Smooth muscle cell (in vitro differentiated cells): ENCODE results near the gene MYO5A. TPM values are rescaled to one million over a fixed set of nuclear protein-coding genes. Genes with fewer than 3 reads are reported as not detected.
"Not testable (repeated sequence)": the region's sequence is repeated elsewhere in the genome, so short reads cannot be mapped to it uniquely, and the experiment has no call there.

ENCODE experiments used
- DNase-seq: peaks from one replicate; lab custom pipeline; 2025; ENCODE audit not compliant: unreplicated experiment; lab: John Stamatoyannopoulos, UW
- H2AFZ ChIP-seq: fragments of 200-600 bp; sonication (generic); 2 replicates; pipeline ENCODE4 v1.6.0; 2016; ENCODE audit warnings: antibody characterized with exemption, low read depth, mild to moderate bottlenecking
- H3F3A ChIP-seq: fragments of 200-600 bp; sonication (generic); 2 replicates; pipeline ENCODE4 v1.6.0; 2017; ENCODE audit warnings: antibody characterized with exemption, low read depth
- H3K27ac ChIP-seq: fragments of 200-600 bp; sonication (generic); 2 replicates; pipeline ENCODE4 v1.5.1; 2016; ENCODE audit warnings: low read depth, mild to moderate bottlenecking
- H3K27me3 ChIP-seq: fragments of 200-600 bp; sonication (generic); 2 replicates; pipeline ENCODE4 v1.6.1; 2016; ENCODE audit warnings: low read depth, mild to moderate bottlenecking
- H3K36me3 ChIP-seq: fragments of 200-600 bp; sonication (generic); 2 replicates; pipeline ENCODE4 v1.5.1; 2016; ENCODE audit warnings: low read depth
- H3K4me1 ChIP-seq: fragments of 200-600 bp; sonication (generic); 2 replicates; pipeline ENCODE4 v1.5.1; 2016; ENCODE audit warnings: low read depth
- H3K4me2 ChIP-seq: fragments of 200-600 bp; sonication (generic); 2 replicates; pipeline ENCODE4 v1.6.0; 2016; ENCODE audit warnings: mild to moderate bottlenecking
- H3K4me3 ChIP-seq: fragments of 200-600 bp; sonication (generic); 2 replicates; pipeline ENCODE4 v1.5.1; 2016; ENCODE audit warnings: mild to moderate bottlenecking
- H3K79me2 ChIP-seq: fragments of 200-600 bp; sonication (generic); 2 replicates; pipeline ENCODE4 v1.6.0; 2016; ENCODE audit warnings: low read depth, mild to moderate bottlenecking
- H3K9ac ChIP-seq: fragments of 200-600 bp; sonication (generic); 2 replicates; pipeline ENCODE4 v1.6.0; 2016; ENCODE audit warnings: low read depth
- H3K9me3 ChIP-seq: fragments of 200-600 bp; sonication (generic); replicated peaks from 2 replicates; pipeline ENCODE4 v1.5.1; 2016; ENCODE audit warnings: low read depth
- H4K20me1 ChIP-seq: fragments of 200-600 bp; sonication (generic); 2 replicates; pipeline ENCODE4 v1.6.0; 2016; ENCODE audit warnings: low read depth
- WGBS: methylation state at CpG from one replicate; pipeline ENCODE4 v1.1.7; 2016; ENCODE audit warnings: low lambda C conversion rate; 5-methylcytosine and 5-hydroxymethylcytosine counted together
- polyA plus RNA-seq: library from polyadenylated mRNA; unstranded; fragments of >200 nt; fragmentation: Nextera tagmentation; extraction: Ambion mirVana; gene quantifications from 2 replicates; pipeline ENCODE4 v1.2.1, GENCODE V29; 2016
- total RNA-seq: library from RNA; depleted of rRNA; stranded (reverse); fragments of >200 nt; gene quantifications from 2 replicates; pipeline ENCODE4 v1.2.3, GENCODE V29; 2014
- TF ChIP-seq, protein P1 (sequence below): fragments of 200-600 bp; sonication (generic); IDR thresholded peaks from 2 replicates; pipeline ENCODE4 v1.5.1; 2017; ENCODE audit warnings: borderline replicate concordance, mild to moderate bottlenecking, antibody characterized with exemption; ENCODE audit not compliant: insufficient read depth, poor library complexity, severe bottlenecking

MYO5A gene
- total and polyA plus RNA-seq, 2 experiments from 2014 or later, result 29.4 to 68.8 TPM

DNA sequence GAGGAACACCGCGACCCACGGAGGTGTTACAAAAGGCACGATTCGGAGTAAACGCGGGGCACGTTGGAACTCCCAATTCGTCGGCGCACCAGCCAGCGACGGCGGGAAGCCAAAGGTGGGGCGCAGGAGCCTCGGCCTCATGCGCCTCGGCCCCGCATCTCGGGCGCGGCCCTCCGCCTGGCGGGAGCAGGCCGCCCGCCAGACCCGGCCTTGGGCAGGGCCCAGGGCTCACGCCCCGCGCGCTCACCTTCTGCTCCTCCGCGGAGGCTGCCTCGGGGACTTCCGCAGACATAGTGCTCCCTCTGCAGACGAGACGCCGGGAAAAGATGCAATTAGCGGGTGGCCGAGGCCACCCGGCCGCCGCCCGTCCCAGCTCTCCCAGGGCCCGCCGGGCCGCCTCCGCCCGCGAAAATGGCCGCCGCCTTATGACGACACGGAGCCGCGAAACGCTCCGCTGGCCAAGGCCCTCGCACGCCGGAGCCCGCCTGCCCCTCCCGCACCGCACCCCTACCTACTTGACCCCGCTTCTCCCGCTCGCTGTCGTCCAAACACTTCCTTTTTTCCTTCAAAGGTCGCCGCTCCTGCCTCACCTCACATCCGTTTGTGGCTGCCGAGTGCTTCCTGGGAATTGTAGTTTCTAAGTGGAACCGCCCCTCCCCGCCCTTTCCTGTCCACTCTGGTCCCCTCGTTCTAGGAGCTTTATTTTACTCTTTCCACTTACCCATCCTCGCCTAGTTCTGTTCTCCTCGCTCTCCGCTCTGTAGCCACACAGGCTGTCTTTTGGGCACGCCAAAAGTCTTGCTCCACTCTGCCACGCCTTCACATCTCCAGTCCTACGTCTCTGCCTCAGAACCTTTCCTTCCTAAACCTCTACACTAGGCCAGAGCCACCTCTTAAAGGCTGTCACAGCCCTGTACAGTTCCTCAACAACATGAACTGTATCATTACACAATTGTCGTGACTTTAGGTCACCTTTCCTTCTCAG, 40.2 kb upstream of the MYO5A start, which contains the start of gene ARPP19:
TSS of gene ARPP19 (minus strand) at position 430 of the 985 bp plus-strand sequence. CDS start at position 292, 138 bp downstream.
- Histone ChIP-seq H3K27ac (peak within 1 kb of the TSS; percentile 91), H3K4me2 (peak within 1 kb of the TSS; percentile 95), H3K9ac (peak within 1 kb of the TSS; percentile 95), H3K9me3 (no peaks in the 10 kb centered on the region), H3K79me2 (peaks cover 46% of the 10 kb centered on the region), H3K4me1 (peaks cover 13% of the 10 kb centered on the region), H3K27me3 (no peaks in the 10 kb centered on the region), H2AFZ (peak within 1 kb of the TSS; percentile 95), H3F3A (peaks cover 17% of the 10 kb centered on the region), H3K4me3 (peak within 1 kb of the TSS; percentile 79), H4K20me1 (peaks cover 42% of the 10 kb centered on the region), H3K36me3 (no peaks in the 10 kb centered on the region)
- peak; percentile 40 for DNase-seq
- TF ChIP-seq, protein P1, sequence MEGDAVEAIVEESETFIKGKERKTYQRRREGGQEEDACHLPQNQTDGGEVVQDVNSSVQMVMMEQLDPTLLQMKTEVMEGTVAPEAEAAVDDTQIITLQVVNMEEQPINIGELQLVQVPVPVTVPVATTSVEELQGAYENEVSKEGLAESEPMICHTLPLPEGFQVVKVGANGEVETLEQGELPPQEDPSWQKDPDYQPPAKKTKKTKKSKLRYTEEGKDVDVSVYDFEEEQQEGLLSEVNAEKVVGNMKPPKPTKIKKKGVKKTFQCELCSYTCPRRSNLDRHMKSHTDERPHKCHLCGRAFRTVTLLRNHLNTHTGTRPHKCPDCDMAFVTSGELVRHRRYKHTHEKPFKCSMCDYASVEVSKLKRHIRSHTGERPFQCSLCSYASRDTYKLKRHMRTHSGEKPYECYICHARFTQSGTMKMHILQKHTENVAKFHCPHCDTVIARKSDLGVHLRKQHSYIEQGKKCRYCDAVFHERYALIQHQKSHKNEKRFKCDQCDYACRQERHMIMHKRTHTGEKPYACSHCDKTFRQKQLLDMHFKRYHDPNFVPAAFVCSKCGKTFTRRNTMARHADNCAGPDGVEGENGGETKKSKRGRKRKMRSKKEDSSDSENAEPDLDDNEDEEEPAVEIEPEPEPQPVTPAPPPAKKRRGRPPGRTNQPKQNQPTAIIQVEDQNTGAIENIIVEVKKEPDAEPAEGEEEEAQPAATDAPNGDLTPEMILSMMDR, result peak; percentile 22
- 6% methylated on average over 71 of the region's 82 CpGs for WGBS

DNA sequence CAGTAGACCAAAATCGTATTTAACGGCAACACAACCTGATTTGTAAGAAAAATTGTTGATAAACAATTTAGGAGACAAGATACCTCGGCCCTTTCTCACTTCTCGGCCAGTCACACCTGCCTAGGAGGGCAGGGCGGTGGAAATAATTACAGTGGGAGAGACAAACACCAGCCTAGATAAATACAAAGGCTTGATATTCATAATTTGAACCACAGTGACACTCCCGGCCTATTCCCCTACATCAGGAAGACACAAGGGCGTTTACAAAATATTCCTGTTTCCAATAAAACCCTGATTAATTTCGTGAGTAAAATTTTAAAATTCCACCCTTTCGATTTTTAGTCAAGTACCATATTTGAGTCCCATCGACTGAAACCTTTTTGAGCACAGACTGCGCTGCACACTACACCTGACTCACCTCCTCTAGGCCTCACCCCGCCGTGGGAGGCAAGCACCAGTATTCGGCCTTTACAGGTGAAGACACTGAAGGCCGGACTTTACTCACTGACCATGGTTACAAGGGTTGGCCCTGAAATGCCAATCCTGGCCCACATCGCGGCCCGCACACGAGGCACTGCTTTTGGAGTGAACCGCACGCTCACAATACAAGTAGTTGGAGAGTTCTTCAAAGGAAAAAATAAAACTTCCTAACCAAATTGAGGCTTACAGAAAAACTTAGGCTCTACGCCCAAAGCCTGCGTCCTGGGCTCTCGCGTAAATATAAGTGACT, 39.4 kb upstream of the MYO5A start:
- Histone ChIP-seq H3K4me1 (peaks cover 13% of the 10 kb centered on the region), H3K27me3 (no peaks in the 10 kb centered on the region), H3K79me2 (peaks cover 54% of the 10 kb centered on the region), H4K20me1 (peaks cover 50% of the 10 kb centered on the region), H3F3A (peaks cover 17% of the 10 kb centered on the region), H3K36me3 (no peaks in the 10 kb centered on the region), H3K4me3 (peak overlapping the region; percentile 79), H3K4me2 (peak overlapping the region; percentile 95), H3K9ac (peak overlapping the region; percentile 95), H2AFZ (peak overlapping the region; percentile 95), H3K9me3 (no peaks in the 10 kb centered on the region), H3K27ac (peak overlapping the region; percentile 91)
- TF ChIP-seq, protein P1, result no peak
- no peak for DNase-seq
- WGBS, result 2% methylated on average over 25 of the region's 25 CpGs

DNA sequence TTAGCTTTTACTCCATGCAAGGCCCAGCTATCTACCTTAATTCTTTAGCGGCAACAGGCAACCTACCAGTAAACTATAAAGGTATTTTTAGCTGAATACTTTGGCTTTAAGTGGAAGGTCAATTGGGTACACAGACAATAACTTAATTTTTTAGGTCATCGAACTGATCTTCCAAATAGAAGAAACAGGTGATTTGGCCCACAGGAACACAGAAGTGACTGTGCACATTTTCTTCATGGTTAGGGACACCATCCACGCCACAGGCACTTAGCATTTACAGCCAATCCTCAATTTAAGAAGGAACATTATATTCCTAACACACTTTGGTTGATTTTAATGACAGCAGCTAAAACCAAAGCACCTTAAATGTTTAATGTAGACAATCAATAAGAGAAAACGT, 38.2 kb upstream of the MYO5A start:
- Histone ChIP-seq H3K36me3 (no peaks in the 10 kb centered on the region), H3F3A (peaks cover 17% of the 10 kb centered on the region), H3K4me1 (peaks cover 13% of the 10 kb centered on the region), H2AFZ (no peak overlapping the region), H3K9me3 (no peaks in the 10 kb centered on the region), H3K4me3 (peak overlapping the region; percentile 79), H4K20me1 (peaks cover 62% of the 10 kb centered on the region), H3K79me2 (peaks cover 66% of the 10 kb centered on the region), H3K4me2 (peak overlapping the region; percentile 95), H3K27ac (peak overlapping the region; percentile 91), H3K27me3 (no peaks in the 10 kb centered on the region), H3K9ac (peak overlapping the region; percentile 95)
- TF ChIP-seq, protein P1, result no peak
- no peak for DNase-seq
- 75% methylated on average over 4 of the region's 4 CpGs for WGBS

DNA sequence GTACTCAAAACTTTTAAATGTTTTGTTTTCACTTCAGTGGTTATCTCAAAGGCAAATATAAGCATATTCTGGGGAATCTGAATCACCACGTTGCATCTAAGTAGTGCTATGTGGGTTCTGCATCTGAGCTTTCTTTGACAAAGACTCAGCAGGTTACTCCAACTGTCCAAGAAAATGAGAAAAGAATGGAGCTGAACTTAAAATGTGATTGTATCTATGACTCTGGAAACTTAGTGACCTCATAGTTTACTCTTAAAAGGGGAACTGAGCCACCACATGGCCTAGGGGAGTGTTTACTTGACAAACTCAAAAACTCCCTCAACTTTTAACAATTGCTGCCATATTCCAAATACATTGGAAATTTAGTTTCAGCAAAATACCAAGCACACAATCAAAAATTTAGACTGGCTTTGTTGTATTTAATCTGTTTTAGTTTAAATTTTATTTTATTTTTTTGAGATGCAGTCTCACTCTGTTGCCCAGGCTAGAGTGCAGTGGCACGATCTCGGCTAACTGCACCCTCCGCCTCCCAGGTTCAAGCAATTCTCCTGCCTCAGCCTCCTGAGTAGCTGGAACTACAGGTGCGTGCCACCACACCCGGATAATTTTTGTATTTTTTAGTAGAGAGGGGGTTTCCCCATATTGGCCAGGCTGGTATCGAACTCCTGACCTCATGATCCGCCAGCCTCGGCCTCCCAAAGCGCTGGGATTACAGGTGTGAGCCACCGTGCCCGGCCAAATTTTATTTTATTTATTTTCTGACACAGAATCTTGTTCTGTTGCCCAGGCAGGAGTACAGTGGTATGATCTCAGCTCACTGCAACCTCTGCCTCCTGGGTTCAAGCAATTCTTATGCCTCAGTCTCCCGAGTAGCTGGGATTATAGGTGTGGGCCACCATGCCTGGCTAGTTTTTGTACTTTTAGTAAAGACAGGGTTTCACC, 37.0 kb upstream of the MYO5A start:
- H2AFZ ChIP-seq, result not testable (repeated sequence)

More for the DNA sequence above, 37.0 kb upstream of the MYO5A start:
- Histone ChIP-seq H3K4me1 (peaks cover 21% of the 10 kb centered on the region), H3K27ac (peak overlapping the region; percentile 91), H3K79me2 (peaks cover 78% of the 10 kb centered on the region), H3F3A (peaks cover 19% of the 10 kb centered on the region), H3K4me2 (peak overlapping the region; percentile 55), H4K20me1 (peaks cover 74% of the 10 kb centered on the region)
- not testable (repeated sequence) for H3K4me3 ChIP-seq, H3K9ac ChIP-seq, H3K9me3 ChIP-seq, H3K27me3 ChIP-seq, DNase-seq, H3K36me3 ChIP-seq
- 91% methylated on average over 13 of the region's 13 CpGs for WGBS
